HEK293 (cell line): Measurements from ENCODE around the gene CCIN.

Experiments used
- GFI1B ChIP-seq: fragments of 450-650 bp; formaldehyde crosslinking; IDR thresholded peaks from 2 replicates; pipeline ENCODE4 v1.5.1; 2016; ENCODE audit warnings: missing biosample characterization, missing genetic modification characterization
- KLF16 ChIP-seq: fragments of 450-650 bp; formaldehyde crosslinking; IDR thresholded peaks from 2 replicates; pipeline ENCODE4 v1.5.1; 2017; ENCODE audit warnings: missing biosample characterization, missing genetic modification characterization
- ZNF837 ChIP-seq: fragments of 450-650 bp; formaldehyde crosslinking; IDR thresholded peaks from 2 replicates; pipeline ENCODE4 v1.5.1; 2016; ENCODE audit warnings: missing biosample characterization, missing genetic modification characterization
- TF ChIP-seq, protein P1 (sequence below): fragments of 450-650 bp; formaldehyde crosslinking; IDR thresholded peaks from 2 replicates; pipeline ENCODE4 v1.5.1; 2016; ENCODE audit warnings: missing biosample characterization, missing genetic modification characterization

DNA sequence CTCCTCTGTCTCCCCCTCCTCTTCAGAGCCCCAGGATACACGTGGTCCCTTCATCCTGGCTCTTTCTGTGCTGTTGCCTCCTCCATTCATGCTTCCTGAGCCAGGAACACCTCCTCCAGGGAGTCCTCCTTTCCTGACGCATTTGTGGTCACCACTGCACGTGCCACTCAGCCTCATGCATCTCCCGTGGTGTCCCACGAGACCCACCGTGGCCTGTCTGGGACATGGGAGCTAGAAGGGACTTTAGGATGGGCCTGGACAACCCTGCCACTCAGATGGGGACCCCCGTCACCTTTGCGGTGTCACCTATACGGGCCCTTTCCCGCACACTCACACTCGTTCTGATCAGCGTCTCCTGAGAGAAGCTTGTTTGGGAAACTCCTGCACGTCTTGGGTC lies 25.9 kb upstream of the CCIN start:
- TF ChIP-seq GFI1B (no peak), KLF16 (no peak), ZNF837 (tag by site-specific recombination) (no peak)
- TF ChIP-seq, protein P1, sequence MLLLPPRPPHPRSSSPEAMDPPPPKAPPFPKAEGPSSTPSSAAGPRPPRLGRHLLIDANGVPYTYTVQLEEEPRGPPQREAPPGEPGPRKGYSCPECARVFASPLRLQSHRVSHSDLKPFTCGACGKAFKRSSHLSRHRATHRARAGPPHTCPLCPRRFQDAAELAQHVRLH (tag by site-specific recombination), result no peak
